Fibroblast of skin of right biceps (primary cell): ENCODE results near the gene SCP2D1.
"Not testable (repeated sequence)": the region's sequence is repeated elsewhere in the genome, so short reads cannot be mapped to it uniquely, and the experiment has no call there.

Source experiments
- DNase-seq: peaks from one replicate; pipeline ENCODE4 v3.0.0-alpha.2; 2013

Gene SCP2D1

DNA sequence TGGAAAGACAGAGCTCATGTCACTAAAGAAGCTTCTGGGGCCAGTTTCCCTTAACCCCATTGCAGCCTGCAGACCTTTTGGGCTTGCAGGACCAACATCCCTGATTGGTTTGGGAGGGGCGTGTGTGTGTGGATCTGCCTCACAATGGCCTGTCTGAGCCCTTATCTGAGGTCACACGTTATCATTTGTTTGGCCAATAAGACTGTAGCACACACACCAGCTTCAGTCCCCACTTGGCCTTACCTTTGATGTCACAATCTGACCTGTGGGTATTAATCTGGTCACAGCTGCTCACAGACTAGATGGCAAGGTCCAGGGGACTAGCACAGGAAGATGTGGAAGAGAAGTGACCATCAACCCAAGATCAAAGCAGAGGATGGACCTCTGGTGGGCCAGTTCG is at the start of gene SCP2D1:
TSS of gene SCP2D1 (plus strand) at position 301 of the 400 bp plus-strand sequence. CDS start at position 334, 33 bp downstream.
- DNase-seq, result no peak

DNA sequence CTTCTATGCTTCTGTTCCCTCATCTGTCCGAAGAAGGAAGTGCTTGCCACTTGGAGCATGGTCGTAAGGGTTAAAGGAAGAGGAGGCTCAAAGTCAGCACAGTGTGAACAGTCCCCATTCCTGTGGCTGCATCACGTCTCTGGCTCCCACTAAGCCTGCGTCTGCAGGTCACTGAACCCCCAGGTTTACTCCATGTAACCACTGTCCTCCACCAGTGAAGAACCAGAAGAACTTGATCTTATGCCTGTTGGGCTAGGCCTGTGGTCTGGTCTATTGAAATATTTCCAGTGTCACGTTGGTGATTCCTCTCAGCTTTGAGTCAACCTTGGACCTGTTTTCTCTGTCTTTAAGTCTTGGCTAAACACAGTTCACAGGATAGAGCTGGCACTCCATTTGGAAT is 45.9 kb upstream of the SCP2D1 start:
- no peak for DNase-seq

DNA sequence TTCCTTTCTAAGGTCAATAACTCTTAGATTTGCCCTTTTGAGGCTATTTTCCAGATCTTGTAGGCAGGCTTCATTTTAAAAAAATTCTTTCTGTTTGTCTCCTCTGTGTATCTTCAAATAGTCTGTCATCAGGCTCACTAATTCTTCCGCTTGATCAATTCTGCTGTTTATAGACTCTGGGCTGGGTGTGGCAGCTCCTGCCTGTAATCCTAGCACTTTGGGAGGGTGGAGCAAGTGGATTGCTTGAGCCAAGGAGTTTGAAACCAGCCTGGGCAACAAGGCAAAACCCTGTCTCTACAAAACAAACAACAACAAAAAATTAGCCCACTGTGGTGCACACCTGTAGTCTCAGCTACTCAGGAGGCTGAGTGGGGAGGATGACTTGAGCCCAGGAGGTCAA is 40.0 kb upstream of the SCP2D1 start:
- DNase-seq, result no peak

DNA sequence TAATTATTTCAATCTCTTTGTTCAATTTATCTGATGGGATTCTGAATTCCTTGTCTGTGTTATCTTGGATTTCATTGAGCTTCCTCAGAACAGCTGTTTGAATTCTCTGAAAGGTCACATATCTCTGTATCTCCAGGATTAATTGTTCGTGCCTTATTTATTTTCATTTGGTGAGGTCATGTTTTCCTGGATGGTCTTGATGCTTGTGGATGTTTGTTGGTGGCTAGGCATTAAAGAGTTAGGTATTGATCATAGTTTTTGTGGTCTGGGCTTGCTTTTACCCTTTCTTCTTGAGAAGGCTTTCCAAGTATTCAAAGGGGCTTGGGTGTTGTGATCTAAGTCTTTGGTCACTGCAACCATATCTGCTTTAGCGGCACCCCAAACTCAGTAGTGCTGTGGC is 39.4 kb upstream of the SCP2D1 start:
- no peak for DNase-seq

DNA sequence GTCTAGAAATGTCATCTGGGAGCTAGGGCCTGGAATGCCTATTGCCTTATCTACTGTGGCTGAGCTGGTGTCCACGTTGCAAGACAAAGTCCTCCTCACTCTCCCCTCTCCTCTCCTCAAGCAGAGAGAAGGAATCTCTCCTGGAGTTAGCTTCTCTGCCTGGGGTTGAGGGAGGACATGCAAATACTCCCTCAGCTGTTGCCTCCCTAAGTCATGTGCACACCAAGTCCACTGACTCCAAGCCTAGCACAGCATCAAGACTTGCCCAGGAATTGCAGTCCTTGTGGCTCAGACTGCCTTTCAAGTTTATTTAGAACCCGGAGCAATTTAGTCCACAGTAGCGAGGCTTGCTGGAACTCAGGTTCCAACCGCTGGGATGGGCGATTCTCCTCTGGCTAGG is 38.0 kb upstream of the SCP2D1 start:
- DNase-seq, result no peak

DNA sequence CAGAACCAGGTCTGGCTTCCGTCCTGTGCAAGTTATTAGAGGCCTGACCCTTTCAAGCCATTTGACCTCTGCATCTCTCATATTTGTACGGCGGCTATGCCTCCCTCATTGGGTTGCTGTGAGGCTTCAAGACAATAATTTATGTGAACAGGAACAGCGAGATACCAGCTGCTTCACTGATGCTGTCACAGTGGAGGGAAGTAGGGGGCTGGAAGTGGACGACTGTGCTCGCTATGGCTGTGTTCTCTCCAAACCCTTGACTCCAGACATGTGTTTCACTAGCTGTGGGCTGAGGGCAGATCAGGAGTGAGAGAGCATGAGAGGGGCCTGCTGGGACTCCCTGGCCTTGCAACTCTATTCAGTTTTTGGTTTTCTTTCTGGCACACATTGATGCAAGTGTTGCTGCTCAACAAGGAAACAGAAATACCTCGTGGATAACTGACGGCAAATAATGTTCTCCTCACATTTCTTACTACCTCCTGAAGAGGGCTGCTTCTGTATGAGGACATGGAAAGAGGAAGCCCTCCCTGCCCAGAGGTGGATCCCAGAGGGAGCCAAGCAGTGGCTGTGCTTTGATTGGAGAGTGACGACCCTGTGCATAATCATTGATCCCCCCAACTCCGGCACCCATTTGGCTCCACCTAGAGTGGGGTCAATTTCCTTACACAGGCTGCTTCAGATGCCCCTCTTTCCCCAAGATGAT is 34.7 kb upstream of the SCP2D1 start:
- DNase-seq, result no peak

DNA sequence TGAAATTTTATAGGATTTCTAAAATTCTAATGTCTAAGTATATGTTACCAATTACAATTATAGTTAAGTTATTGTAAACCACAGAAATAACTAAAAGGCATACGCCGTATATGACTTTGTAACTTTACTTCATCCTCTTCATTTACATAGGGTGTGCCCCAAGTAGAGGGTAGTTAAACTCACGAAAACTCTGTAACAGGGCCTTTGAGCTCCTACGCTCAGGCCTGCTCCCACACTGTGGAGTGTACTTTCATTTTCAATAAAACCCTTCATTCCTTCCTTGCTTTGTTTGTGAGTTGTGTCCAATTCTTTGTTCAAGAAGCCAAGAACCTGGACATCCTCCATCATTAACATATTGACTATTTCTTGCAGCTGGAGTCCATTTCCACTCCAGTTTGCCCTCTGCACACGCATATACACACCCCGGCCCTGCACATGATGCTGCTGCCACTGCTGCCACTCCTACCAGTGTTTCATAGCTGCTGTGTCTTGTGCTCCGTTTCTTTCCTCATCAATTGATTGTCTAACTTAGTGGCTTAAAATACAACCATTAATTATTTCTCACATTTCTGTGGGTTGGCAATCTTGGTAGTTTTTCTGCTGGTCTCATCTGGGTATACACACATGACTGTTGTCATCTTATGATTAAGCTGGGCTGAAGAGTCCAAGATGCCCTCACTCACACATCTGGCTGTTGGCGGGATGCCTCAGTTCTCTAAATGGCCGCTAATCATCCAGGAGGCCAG is 33.0 kb upstream of the SCP2D1 start:
- DNase-seq, result no peak

DNA sequence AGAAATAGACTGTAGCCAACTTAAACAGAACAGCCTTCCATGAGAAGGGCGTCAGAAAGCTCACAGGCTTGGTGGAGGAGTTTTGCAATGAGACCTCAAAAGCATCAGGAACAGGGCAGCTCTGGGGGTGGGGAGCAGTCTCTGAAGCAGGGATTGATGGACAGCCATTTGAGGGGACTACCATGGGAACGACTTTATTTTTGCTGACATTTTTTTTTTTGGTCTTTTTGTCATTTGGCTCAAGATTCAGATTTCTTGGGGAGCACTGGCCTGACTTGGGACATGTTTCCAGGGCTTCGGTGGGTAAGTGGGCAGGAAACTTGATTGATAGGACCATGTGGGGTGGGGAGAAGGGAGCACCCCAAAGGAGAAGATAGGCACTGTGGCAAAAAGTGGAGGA is 32.1 kb upstream of the SCP2D1 start:
- DNase-seq, result no peak

DNA sequence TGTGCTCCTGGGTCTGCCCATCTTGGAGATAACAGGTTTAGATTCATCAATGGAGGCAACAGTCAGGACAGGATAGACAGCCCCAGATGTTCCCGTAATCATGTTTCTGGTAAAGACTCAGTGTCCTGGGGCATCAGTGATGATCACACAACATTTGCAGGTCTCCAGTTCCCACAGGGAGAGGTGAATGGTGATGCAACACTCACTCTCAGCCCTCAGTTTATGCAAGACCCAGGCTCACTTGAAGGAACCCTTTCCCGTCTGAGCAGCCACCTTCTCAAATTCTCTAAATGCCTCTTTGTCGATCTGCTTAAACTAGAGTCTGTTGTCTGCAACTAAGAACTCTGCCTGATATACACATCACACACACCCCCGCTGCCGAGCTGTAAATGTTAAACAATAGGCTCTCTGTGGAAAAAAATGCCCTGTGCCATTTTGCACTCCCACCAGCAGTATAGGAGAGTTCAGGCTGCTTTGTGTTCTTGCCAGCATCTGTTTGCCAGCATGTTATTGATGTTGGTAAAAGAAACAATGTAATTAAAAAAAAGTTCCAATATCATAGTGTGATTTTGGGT is 30.1 kb upstream of the SCP2D1 start:
- no peak for DNase-seq

DNA sequence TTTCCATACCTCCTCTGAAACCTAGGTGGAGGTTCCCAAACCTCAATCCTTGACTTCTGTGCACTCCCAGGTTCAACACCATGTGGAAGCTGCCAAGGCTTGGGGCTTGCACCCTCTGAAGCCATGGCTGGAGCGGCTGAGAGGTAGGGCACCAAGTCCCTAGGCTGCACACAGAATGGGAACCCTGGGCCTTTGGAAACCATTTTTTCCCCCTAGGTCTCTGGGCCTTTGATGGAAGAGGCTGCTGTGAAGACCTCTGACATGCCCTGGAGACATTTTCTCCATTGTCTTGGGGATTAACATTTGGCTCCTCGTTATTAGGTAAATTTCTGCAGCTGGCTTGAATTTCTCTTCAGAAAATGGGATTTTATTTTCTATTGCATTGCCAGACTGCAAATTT is 26.5 kb upstream of the SCP2D1 start:
- DNase-seq, result not testable (repeated sequence)

DNA sequence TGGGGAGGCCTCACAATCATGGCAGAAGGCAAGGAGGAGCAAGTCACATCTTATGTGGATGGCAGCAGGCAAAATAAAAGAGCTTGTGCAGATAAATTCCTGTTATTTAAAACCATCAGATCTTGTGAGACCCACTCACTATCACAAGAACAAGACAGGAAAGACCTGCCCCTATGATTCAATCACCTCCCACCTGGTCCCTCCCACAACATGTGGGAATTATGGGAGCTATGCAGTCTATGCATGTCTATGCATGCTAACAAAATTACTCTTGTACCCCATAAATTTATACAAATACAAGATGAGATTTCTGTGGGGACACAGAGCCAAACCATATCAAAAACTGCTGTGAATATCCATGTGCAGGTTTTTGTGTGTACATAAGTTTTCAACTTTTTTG is 25.6 kb upstream of the SCP2D1 start:
- no peak for DNase-seq

DNA sequence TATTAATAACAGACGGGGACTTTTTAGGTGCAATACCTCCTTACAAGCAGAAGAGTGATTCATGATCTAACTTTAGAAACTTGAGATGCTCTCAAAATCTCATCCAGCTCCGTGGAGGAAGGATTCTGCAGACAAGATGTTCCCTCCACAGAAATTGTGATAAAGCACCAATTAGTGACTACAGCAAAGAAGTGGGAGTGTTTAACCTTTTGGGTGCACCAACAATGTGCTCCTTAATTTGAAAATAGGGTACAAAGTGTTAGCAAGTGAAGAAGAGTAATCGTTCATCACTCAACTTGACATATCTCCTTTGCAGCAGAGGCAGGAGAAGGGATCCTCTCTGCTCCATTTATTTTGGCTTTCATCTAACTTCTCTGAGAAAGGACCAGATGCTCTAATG is 22.8 kb upstream of the SCP2D1 start:
- no peak for DNase-seq

DNA sequence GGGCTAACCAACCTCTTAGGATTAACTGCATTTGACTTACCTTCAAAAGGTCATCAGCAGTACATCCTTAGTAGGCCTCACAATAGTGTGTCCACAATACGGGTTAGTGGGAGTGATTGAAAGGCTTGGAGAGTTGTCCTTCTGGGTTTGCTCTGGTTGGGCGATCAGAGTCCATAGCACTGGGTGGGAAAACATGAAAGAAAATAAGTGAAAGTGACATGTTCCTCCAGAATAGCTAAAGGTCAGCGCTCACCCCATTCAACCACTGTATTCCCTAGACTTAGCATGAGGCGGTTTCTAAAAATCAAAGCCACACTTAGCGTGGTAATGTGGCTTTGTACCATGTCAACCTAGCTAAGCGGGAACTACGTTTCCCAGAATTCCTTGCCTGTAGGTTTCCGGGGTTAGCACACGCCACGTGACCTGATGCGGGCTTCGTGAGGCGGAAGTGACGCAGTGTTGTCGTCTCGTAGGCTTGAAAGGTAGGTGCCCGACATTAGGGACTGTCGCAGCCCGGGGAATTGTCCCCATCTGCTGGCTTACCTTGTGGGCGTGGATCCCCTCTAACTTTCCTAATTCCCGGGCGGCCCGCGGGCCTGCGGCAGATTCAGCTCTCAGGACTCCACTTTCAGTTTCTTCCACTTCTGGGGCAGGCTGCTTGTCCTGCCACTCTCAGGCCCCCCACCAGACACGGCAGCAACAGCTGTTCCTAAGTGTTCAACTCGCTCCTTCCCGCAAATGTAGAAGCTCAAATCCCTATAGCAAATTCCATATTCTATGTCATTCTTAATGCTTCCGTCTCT is 19.8 kb upstream of the SCP2D1 start:
- peak; percentile 88 for DNase-seq

DNA sequence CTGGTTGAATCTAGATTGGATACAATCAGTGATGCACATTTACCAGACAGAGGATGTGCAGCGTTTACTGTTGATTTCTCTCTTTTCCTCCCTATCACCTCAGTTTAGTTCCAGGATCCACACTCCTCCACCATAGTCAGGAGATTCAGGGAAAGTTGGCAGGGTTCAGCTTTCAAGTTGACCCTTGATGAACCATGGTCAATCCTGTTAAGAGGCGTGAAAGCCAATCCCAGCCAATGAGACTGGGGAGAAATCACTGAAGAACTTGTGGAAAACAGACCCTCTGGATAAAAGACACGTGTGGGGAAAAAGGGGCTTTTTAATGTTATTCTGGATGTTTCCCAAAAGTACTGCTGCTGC is 19.2 kb upstream of the SCP2D1 start:
- no peak for DNase-seq

DNA sequence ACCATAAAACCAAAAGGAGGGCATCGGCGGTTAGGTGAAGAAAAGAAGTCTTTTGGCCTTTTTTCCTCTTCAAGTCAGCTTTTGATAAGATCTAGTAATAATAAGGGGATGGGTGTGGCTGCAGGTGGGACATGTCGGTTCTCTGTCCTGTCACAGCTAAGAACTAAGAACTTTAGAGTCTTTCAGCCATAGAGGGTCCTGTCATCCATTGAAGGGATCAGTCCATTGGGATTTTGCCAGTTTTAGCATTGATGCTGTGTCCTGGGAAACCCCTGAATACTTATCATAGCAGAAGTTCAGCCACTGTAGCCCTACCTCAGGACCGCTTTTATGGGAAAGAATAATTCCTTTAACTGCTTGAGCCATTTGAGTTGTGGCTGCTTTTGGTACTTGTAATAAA is 18.2 kb upstream of the SCP2D1 start:
- DNase-seq, result no peak

DNA sequence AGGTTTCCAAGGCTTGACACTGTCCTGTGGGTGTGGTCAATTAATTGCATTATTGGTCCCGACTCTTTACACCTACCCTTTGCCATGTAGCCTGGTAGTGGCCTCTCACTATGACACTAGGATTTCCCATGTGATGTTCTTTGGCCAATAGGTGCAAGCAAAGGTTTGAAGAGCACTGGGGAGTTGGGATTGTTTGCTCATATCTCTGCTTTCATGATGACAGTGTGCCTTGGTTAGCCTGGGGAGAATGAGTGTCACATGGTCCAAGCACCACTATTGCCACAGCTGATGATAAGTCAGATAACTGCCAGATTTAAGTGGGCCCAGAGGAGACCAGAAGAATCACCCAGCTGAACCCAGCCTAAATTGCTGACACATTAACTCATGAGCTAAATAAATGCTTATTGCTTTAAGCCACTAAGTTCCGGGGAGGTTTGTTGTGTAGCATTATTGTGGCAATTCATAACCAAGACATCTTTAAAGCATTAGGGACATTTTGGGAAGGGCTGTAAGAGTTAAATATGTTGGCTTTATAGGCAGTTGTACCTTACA is 17.2 kb upstream of the SCP2D1 start:
- DNase-seq, result no peak

DNA sequence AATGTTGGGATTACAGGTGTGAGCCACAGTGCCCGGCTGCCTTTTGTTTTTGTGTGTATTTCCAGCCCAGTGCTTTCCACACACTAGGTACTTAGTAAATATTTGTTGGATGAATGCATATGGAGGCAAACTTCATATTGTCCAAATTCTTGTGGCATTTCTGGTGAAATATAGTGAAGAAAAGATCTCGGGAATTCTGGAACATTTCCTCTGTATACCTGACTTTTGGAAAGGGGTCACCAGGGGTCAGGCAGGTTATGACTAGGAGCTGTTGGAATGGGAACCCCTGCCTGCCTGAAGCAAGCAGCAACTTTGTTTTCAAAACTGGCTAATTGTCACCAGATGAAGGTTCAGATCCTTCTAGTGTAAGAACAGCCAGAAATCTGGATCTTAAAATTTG is 12.1 kb upstream of the SCP2D1 start:
- no peak for DNase-seq

DNA sequence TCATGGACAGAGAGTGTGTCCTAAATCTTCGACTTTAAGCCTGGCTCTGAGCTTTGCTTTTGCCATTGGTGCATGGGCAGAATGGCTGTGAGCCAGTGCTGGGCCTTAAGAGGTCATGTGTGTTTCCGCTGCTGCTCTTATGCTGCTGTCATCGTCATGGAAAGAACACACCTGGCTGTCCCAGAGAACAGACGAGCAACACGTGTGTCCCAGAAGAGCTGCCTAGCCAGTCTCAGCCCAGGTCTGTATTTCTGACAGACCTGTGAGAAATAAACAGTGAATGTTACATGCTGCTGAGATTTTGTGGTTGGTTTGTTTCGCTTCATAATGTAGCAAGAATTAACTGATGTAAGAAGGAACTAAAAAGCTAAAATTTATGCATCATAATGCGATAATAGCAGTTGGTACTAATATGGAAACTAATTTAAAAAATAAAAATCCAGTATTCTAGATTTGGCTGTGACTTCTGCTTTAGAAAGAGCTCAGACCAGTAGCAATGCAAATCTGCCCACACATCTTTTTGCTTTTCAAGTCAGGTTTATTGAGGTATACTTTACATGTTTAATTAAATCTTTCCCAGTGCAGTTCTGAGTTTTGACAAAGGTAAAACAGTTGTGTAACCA is 11.5 kb upstream of the SCP2D1 start:
- DNase-seq, result no peak

DNA sequence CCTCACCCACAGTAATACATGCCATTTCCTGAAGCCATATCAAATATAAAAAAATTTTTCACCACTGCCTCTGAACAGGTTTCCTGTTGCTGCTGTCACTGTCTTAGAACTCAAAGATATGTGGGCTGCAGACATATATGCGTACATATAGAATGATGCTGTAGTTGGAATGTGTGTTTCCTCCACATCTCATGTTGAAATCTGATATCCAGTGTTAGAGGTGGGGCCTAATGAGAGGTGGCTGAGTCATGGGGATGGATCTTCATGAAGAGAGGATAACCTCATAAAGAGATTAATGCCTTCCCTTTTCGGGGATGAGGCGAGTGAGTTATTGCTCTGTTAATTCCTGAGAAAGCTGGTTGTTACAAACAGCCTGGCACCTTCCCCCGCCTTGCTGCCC is 7.7 kb upstream of the SCP2D1 start:
- DNase-seq, result peak; percentile 77

DNA sequence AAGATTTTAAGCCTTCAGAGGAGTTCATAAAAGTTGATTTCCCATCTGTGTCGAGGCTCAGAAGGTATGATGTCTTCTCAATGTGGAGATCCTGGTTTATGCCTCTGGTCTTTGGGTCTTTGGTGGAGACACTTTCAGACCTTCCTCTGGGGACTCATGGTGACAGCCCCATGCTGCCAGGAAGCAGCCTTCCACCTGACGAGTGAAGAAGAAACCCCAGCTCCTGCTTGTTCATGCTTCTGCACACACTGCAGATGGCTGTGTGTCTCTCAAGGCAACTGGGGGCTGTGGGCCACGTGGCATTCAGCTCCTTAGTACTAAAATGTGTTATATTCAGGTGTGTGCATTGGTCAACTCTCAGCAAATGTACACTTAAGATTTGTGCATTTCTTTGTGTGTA is 4.9 kb upstream of the SCP2D1 start:
- DNase-seq, result no peak

DNA sequence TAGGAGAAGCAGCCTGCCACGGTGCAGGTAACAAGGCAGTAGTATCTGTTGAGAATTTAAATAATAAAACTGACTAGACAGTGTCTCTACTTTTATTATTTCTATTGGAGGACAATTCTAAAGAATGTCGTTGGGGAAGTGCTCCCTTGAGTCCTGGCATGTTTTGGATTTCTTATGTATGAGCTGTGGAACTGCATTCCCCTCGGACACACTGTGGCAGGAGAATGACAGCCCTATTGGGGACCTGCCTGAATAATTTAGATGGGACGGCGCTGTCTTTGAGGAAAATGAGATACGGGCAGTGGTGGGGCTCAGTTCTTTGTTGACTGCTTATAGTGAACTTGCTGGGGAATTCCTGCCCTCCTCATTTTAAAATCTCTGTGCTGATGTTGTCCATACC is 2.4 kb upstream of the SCP2D1 start:
- no peak for DNase-seq

DNA sequence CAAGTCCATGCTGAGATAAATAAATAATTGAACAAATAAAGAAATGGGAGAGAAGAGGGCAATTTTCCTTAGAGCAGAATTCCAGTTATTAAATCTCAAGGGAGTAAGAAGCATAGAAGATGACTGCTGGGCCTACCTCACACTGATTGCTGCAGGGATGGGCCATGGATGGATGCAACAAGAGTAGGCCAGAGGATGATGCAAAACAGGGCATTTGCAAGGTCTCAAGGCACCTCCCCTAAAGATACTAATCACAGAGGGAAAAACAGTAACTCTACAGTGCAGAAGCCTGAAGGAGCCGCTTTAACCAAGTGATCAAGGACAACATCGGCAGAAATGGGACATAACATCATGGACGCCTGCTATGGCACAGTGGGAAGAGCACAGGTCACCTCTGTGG is 1.7 kb upstream of the SCP2D1 start:
- no peak for DNase-seq
